T-helper 1 cell (primary cell): ENCODE measurements around the gene TMEM18.
"Not testable (repeated sequence)": the region's sequence is repeated elsewhere in the genome, so short reads cannot be mapped to it uniquely, and the experiment has no call there.

Experiments used
- DNase-seq, 5 donors: peaks; one replicate each; pipeline ENCODE4 v3.0.0-alpha.2; 2012 to 2020
- total RNA-seq, 4 donors: gene quantifications; one replicate each; lab custom pipeline; 2026; lab: John Stamatoyannopoulos, UW

TMEM18 gene
- total RNA-seq, result 17.7 to 26.4 (median 19.9) reads per million in 4 donors

- peak; percentile 81 to 98 (median 90) for DNase-seq
Measured at GRCh38 chr2:677056-677958, at the start of gene TMEM18. Gene TMEM18 (minus strand): TSS chr2:677406. CDS start chr2:677345, 61 bp downstream.

DNA sequence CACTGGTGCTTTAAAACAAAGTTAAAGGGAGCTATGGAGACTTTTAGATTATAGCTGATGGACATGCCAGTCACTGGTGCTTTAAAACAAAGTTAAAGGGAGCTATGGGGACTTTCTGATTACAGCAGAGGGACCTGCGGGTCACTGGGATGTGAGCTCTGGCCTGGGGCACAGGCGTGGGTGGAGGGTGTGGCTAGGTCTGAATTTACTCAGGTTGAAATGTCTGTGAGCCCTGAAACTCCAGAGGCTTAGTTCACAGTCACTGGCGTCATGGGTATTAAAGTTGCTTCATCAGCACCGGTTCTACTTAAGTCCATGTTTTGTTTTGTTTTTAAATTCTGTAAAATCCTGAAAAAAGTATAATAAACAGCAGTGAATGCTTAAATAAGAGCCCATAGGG lies 49.0 kb upstream of the TMEM18 start:
- no peak for DNase-seq

DNA sequence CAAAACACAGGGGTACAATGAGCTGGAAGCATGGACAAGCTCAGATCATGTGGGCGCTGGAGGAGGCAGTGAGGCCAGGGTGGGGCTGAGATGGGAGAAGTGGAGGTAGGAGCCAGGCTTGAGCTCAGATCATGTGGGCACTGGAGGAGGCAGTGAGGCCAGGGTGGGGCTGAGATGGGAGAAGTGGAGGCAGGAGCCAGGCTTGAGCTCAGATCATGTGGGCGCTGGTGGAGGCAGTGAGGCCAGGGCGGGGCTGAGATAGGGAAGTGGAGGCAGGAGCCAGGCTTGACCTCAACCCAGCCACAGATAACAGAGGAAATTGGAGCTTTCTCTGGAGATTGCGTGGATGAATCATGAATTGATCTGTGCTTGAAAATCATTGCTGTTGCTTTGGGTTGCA lies 48.3 kb upstream of the TMEM18 start:
- no peak for DNase-seq

- DNase-seq, result no peak
Measured at GRCh38 chr2:723761-724160, 46.6 kb upstream of the TMEM18 start.

DNA sequence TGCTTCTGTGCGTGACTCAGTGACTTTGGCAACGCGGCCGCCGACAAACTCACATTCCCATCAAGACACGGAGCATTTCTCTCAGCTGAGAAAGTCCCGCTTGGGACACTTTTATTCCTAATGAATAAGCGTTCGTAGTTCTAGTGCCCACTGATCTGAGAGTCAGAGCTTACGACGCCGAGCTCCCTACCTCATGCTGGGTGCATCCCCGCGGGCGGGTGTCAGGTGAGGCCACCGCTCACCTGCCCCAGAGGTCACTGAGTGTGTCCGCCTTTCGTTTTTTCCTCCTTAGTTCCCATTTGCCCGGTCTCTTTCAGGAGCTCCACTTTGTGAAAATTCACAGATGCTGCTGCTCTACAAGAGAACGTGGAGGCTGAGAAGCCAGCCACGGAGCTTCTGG lies 43.6 kb upstream of the TMEM18 start:
- no peak for DNase-seq

GRCh38 chr2:719734-720133 lies 42.5 kb upstream of the TMEM18 start:
- DNase-seq, result no peak

- no peak for DNase-seq
Measured at GRCh38 chr2:719191-719590, 42.0 kb upstream of the TMEM18 start.

GRCh38 chr2:717661-718060 lies 40.5 kb upstream of the TMEM18 start:
- no peak for DNase-seq

- DNase-seq, result no peak
Measured at GRCh38 chr2:715854-716560, 38.8 kb upstream of the TMEM18 start.

- no peak for DNase-seq
Measured at GRCh38 chr2:715038-715437, 37.8 kb upstream of the TMEM18 start.

- peak in 2 of 5 donors; percentile 6 to 20 for DNase-seq
Measured at GRCh38 chr2:714005-714741, 37.0 kb upstream of the TMEM18 start.

GRCh38 chr2:710867-711665 lies 33.9 kb upstream of the TMEM18 start:
- DNase-seq, result no peak

DNA sequence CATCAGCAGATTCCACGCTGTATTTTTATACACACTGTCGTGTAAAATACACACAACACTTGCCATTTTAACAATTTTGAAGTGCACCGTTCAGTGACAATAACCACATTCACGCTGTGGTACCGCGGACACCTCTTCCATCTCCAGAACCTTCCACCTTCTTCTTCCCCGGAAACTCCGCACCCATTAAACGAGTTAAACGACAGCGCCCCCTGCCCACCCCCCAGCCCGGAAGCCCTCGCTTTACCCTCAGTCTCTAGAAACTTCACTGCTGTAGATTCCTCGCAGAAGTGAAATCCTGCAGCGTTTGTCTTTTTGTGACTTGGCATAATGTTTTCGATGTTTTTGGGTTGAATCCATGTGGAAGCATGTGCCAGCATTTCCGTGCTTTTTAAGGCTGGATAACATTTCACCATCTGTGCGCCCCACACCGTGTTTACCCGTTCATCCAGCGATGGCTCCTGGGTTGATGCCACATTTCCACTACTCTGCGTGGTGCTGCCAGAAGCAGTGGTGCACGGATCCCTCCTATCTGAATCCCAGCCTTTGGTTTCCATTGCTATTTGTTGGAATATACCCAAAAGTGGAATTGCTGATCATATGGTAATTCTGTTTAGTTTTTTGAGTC lies 32.0 kb upstream of the TMEM18 start:
- DNase-seq, result no peak

DNA sequence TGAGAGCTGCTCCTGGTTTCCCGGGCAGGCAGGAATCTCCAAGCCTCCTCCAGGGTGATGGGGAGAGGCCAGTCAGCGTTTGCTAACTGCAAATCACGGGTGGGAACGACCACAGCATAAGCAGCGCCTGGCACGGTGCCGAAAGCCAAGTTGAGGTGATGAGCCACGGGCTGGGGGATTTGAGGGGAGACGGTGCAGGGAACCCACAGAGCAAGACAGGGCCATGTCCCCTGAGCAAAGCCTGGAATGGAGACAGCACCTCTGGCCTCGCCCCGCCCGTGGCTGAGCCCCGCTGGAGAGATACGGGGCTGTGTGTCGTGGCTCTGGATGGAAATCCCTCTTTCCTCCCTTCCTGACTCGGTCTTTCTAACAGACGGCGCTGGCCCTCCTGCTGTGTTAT lies 31.5 kb upstream of the TMEM18 start:
- DNase-seq, result no peak

DNA sequence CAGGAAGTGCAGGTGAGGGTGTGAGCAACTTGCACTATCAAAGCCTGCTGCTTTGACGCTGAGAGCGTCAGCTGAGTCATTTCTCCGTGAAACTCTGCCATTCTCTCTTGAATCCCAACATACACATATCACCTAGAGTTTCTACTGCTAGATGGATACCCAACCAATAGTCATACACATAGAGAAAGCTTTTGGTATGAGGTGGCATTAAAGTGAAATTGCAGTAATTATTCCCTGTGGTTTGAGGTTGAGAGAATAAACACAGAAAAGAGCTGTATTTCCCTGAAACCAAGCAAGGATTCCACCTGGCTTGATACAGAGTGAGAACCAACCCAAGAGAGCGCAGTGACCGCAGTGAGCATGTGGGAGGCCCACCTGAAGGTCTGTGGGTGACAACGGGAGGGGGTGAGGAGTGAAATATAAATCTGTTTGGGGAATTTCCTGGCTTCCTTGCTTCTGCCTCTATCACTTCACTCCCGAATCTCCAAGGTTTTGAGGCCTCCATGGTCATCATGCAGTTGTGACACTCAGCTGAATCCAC lies 28.8 kb upstream of the TMEM18 start:
- peak in 1 of 5 donors; percentile 48 for DNase-seq

GRCh38 chr2:702765-703164 lies 25.6 kb upstream of the TMEM18 start:
- DNase-seq, result not testable (repeated sequence)

- no peak for DNase-seq
Measured at GRCh38 chr2:696999-697627, 19.9 kb upstream of the TMEM18 start.

GRCh38 chr2:696463-696862 lies 19.3 kb upstream of the TMEM18 start:
- no peak for DNase-seq

GRCh38 chr2:694906-695510 lies 17.8 kb upstream of the TMEM18 start:
- DNase-seq, result no peak

- DNase-seq, result no peak
Measured at GRCh38 chr2:694174-694573, 17.0 kb upstream of the TMEM18 start.

GRCh38 chr2:693606-694005 lies 16.4 kb upstream of the TMEM18 start:
- DNase-seq, result no peak
